Glomerular endothelial cell (primary cell): ENCODE data around the gene EDN2. TPM values are rescaled to one million over a fixed set of nuclear protein-coding genes. Genes with fewer than 3 reads are reported as not detected.

Source experiments
- DNase-seq: peaks from one replicate; pipeline ENCODE4 v3.0.0-alpha.2; 2011; ENCODE audit warnings: low read depth, low spot score; ENCODE audit errors: extremely low read depth
- total RNA-seq: library from RNA; depleted of rRNA; stranded (reverse); fragments of >200 nt; gene quantifications from 2 replicates; pipeline ENCODE4 v1.2.3, GENCODE V29; 2015

EDN2 gene
- total RNA-seq, 1 donor from 2014 or later, result 0.53 TPM

DNA sequence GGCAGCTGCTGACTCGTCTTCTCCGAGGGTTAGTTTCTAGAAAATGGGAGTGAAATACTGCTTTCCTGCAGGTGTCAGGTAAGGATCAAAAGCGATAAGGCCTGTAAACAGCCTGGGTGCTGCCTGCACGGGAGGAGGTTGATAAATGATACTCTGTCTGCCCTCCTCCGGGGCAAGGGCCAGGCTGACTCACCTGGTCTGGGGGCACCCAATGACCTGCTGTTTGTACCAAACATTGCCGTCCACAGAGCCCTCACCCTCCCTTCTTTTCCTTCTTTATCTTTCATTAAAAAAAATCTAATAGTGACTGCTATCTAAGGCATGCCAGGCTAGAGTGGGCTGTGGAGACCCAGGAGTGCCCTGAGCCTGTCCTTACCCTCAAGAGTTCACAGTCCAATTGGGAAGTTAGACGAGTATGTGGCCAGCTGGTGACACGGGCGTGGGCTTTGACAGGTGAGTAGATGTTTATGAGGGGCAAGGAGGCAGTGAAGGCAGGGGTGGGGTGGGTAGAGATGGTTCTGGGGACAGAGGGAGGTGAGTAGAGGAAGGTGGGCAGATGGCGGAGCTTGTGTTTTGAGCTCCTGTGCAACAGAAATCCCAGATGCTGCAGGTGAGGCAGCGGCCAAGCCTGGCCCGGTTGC lies 16.2 kb downstream of the EDN2 start:
- DNase-seq, result no peak

GRCh38 chr1:41467673-41468072 lies 16.8 kb downstream of the EDN2 start:
- no peak for DNase-seq

DNA sequence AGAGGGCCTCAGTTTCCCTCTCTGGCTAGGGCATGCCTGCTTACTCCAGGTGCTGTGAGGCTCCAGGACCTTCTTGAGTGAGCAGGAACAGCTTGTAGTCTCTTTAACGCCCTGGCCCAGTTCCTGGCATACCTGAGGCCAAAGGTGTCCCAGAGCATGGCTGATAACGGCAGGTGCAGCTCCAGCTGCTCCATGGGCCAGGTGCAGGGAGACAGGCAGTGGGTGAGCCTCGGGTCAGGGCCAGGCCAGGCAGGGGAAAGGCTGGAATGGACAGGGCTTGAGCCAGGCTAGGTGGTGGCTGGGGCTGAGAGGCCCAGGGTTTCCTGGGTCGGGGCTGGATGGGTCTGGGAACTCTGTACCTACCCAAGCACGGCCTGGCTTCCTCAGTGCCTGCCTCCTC lies 18.3 kb downstream of the EDN2 start:
- DNase-seq, result no peak

DNA sequence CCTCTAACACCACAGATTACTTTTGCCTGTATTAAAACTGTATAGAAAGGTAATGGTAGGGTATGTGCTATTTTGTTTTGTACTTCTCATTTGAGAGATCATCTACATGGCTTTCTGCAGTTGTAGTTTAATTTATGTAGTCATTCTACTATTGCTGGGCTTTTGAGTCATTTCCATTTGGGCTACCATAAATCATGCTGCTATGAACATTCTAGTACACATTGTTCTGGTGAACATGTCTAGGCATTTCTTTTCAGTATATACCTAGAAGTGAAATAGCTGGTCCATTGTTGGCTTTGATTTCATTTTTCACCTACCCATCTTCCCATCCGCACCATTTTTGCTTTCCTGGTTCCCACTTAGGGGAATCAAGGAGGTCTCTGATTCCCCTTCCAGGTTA lies 18.7 kb downstream of the EDN2 start:
- no peak for DNase-seq

DNA sequence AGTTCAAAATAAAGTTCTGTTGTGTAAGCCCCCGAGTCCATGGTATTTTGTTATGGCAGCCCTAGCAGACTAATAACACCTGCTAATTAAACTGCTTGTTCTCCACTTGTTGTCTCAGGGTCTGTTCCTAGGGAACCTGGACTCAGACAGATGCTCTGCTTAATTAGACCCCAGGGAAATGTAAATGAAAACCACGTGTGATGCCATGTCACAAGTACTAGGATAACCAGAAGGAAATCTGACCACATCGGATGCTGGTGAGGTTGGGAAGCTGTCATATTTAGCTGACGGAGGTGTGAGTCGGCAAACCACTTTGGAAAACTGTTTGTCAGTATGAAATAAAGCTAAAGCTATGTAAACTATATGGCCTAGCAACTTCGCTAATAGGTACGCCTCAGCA lies 19.6 kb downstream of the EDN2 start:
- DNase-seq, result no peak

- DNase-seq, result no peak
These were observed 21.0 kb downstream of the EDN2 start for GRCh38 chr1:41463516-41463915.

DNA sequence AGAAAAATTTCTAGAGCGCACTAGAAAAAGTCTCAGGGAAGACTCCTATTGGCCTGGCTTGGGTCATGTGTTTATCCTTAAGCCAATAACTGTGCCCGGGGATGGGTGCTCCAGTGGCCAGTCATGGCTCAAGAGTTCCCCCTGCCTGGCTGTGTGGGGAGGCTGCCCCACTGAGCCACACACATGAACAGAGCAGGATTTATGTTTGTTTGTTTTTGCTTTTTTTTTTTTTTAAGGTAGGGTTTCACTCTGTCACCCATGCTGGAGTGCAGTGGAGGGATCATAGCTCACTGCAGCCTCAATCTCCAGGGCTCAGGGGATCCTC lies 21.8 kb downstream of the EDN2 start:
- no peak for DNase-seq

- DNase-seq, result no peak
These were observed 22.4 kb downstream of the EDN2 start for GRCh38 chr1:41461790-41462679.

GRCh38 chr1:41456847-41457540 lies 27.5 kb downstream of the EDN2 start:
- DNase-seq, result no peak

- DNase-seq, result no peak
These were observed 28.8 kb downstream of the EDN2 start for GRCh38 chr1:41455479-41456332.

GRCh38 chr1:41454406-41454805 lies 30.1 kb downstream of the EDN2 start:
- DNase-seq, result no peak

DNA sequence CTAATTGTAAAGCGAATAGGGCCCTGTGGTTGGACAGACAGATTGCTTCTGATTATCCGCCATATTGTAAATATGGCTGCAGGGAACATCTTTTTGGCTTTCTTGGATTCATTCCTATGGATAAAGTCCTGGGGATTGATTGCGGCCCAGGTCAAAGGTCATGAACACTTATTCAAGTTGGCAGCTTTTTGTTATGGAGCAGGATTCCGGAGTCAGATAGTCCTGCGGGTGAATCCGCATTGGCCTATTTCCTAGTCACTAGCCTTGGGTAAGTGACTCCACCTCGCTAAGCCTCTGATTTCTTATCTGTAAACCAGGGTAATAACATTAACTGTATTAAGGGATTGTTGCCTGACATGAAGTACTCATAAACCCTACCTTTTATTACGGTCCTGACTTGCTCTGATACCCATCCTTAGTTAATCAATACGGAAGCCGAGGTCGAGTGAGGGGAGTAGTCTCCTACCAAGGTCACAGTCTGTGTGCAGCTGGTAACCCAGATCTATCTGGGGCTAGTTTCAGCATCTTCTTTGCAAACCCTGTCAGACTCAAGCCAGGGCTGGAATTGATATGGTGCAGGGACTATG lies 31.7 kb downstream of the EDN2 start:
- DNase-seq, result no peak

- DNase-seq, result no peak
These were observed 33.7 kb downstream of the EDN2 start for GRCh38 chr1:41450747-41451285.

- DNase-seq, result no peak
These were observed 35.1 kb downstream of the EDN2 start for GRCh38 chr1:41449326-41449921.

DNA sequence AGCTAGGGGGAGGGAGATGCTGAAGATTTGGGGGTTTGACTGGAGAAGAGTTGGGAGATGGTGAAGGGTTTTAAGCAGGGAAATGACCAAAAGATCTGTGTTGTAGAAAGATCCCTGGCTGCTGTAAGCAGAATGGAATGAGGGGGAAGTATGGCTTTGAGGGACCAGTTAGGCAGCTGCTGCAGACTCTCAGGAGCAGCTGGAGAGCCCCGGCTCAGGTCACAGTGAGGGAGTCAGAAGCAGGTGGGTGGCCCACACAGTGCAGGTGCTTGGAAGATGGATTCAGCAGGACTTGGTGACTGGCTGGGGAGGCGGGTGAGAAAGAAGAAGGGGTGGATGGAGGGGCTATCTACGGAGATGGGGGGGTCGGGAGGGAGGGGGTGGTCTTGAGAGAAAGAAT lies 35.7 kb downstream of the EDN2 start:
- DNase-seq, result no peak

DNA sequence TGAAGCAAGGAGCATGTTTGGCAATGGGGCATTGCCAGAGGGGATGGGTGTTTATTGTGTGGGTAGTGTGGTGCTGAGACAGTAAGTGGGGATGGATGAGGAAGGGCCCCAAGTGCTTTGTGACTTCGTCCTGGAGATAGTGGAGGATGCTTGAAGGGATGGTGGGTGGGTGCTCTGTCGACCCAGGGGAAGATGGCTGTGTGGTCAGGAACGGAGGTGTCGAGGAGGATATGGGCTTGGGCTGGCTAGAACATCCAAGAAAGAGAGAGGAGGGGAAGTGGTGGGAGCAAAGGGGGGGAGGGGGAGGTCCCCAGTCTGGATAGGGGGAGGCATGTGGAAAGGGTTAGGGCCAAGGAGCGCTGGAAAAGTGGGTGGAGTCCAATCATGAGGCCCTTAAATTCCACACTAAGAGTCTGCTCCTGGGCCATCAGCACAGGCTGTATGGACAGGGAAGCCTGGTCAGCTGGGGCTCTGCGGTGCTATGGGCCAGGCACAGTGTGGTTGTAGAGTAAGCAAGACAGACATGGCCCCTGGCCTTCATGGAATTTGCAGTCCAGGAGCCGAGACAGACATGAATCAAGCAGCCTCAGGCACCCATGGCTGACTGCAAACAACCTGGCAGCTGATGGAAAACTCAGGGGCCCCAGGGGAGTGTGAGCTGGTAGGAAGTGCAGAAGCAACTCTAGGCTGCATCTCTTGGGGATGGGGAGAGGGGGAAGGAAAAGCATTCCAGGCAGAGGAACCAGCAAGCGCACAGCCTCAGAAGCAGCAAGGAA lies 36.3 kb downstream of the EDN2 start:
- no peak for DNase-seq

- DNase-seq, result no peak
These were observed 37.5 kb downstream of the EDN2 start for GRCh38 chr1:41446851-41447610.

DNA sequence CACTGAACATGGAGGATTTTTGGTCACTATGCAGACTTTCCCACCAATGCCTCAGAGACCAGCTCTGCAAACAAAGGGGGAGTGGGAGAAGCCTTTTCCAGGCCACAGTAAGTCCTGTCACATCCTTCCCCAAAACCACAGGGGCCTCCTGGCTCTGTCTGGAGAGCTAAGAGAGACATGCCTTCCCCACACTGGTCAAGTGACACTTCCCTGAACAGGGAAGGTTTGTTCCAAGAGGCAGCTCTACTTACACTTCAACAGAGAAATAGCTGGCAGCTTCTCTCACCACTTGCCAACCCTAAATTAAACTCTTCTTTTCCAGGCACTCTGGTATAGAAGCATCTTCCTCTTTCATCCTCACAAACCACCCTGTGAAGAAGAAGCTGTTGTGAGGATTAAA lies 39.7 kb downstream of the EDN2 start:
- DNase-seq, result no peak
